NCI-H187 (cell line): ENCODE measurements around the gene NTNG2.
"Not testable (repeated sequence)": the region's sequence is repeated elsewhere in the genome, so short reads cannot be mapped to it uniquely, and the experiment has no call there.

ENCODE experiments used
- DNase-seq, 2 experiments: peaks; one replicate each; lab custom pipeline; 2025; lab: John Stamatoyannopoulos, UW

NTNG2 gene

GRCh38 chr9:132161743-132162184, at the start of gene NTNG2:
TSS of gene NTNG2 (plus strand) at chr9:132162058. CDS start at chr9:132166832, 4,774 bp downstream.
- DNase-seq: no peak

DNA sequence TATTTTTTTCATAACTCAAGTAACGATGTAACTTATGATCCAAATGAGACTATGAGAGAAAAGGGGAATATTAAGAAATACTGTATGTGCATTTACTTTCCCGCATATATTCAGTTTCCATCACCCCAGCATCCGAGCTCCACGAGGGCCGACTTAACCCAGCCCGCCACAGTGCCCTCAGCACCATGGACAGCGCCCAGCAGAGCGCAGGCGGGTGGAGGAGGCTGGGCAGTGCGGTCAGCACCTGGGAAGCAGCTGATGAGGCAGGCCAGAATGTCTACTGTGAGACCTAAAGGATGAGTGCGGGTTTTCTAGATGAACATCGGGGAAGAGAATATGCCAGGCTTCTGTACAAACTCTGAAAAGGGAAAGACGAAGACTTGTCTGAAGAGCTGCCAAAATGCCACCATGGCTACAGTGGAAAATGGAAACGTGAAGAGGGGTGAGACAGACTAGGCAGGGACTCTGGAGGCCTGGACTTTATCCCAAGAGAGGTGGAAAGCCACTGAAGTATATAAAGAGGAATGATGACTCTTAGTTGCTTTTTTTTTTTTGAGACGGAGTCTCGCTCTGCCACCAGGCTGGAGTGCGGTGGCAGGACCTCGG, 47.7 kb upstream of the NTNG2 start:
- DNase-seq: no peak

- DNase-seq: no peak
These were observed 45.3 kb upstream of the NTNG2 start for GRCh38 chr9:132116583-132116982.

GRCh38 chr9:132117694-132118093, 44.2 kb upstream of the NTNG2 start:
- no peak for DNase-seq

GRCh38 chr9:132121021-132121420, 40.8 kb upstream of the NTNG2 start:
- no peak for DNase-seq

GRCh38 chr9:132124800-132125199, 37.1 kb upstream of the NTNG2 start:
- no peak for DNase-seq

- no peak for DNase-seq
These were observed 36.5 kb upstream of the NTNG2 start for GRCh38 chr9:132125361-132125760.

DNA sequence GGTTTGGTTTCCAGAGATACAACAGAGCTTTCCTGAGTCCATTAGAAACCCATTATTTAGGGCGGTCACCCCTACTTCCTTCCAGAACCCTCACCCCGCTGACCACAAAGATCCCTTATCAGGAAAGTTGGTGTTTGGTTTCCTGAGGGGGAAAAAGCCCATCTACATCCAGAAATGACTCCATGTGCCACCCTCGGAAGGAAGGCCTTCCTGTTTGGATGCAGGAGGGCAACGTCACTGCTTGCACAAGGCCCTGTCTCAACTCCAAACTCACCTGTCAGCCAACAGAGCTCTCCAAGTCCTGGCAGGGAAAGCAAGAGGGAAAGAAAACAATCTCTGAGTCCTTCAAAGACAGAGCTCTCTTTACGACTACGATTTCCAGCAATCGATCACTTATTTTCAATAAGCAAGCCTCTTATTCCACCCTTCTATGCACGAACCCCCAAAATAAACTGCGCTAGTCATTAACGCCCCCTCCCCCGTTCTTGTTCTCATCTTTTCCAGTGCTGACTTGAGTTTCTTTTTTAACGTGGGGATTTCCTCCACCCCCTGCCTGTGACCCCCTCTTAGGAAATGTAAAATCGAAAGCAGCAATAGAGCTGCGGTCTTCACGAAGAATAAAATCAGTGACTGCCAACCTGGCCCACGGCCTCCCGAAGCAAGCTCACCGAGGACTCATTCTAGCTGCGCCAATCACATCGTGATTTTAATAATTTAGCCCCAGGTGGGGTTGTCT, 35.7 kb upstream of the NTNG2 start:
- no peak for DNase-seq

GRCh38 chr9:132126680-132127236, 35.1 kb upstream of the NTNG2 start:
- DNase-seq: no peak

DNA sequence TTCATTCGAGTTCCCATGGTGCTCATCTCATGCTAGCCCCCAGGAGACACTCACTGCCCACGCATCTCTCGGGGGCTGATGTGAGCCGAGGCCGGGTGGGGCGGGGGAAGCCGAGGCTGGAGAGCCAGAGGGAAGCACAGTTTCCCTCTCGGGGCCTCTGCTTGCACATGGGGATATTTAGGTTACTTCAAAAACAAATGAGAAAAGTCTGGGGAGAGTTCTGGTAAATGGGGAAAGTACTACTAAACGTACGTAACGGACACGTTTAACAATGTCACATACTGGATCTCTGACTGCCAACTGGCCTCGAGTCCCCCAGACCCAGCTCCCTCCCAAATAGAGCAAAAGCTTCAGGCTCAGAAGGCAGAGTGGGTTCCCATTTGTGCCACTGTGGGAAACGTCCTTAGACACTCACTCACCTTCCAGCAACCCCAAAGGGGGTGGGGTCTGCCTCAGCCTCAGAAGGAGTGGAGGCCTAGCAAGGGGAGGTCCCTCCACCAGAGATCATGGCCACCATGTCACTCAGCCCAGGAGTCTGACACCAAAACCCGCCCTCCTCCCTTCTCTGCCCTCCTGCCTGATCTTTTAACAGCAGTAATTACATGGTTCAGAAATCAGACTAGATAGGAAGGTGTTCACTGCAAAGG, 33.8 kb upstream of the NTNG2 start:
- no peak for DNase-seq

GRCh38 chr9:132129535-132129934, 32.3 kb upstream of the NTNG2 start:
- DNase-seq: no peak

- DNase-seq: not testable (repeated sequence)
These were observed 27.8 kb upstream of the NTNG2 start for GRCh38 chr9:132134085-132134484.

DNA sequence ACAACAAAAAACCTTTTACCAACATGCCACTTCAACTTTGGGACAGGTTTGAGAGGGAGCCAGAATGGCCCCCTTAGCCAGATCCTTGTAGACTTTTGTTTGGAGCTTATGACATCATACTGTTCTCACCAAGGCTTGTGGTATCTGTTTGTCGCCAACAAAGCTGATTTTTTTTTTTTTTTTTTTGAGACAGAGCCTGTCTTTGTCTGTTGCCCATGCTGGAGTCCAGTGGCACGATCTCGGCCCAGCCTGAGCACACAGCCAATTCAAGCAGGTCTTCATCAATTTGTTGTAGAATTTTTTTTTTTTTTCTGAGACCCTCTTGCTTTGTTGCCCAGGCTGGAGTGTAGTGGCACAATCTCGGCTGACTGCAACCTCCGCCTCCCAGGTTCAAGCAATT, 26.4 kb upstream of the NTNG2 start:
- DNase-seq: no peak

DNA sequence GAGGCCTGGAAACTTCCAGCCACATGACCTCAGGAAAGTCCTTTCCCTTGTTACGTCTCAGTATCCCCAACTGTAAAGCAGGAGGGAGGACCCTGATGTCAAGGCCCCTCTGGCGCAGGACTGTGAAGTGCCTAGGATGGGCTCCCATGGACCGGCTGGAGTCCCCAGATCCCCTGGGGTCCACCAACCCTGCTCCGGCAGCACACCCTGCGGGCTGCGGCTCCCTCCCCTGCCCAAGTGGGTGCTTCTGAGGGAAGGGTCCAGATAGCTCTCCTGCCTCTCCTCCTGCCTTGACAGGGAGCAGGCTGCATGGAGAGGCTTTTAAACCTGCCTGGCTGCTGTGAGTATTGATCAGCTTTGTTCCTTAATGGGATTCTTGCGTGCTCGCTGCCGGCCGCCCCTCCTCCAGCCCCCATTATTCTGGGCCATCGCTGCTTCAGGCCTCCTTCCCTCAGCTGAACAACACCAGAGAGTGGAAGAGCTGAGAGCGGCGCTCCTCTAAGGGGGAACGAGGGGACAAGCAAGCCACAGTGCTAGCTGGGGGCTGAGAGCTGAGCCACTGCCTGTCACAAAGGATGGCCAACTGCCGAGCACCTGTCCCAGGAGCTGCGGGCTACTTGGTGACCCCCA, 25.6 kb upstream of the NTNG2 start:
- no peak for DNase-seq

DNA sequence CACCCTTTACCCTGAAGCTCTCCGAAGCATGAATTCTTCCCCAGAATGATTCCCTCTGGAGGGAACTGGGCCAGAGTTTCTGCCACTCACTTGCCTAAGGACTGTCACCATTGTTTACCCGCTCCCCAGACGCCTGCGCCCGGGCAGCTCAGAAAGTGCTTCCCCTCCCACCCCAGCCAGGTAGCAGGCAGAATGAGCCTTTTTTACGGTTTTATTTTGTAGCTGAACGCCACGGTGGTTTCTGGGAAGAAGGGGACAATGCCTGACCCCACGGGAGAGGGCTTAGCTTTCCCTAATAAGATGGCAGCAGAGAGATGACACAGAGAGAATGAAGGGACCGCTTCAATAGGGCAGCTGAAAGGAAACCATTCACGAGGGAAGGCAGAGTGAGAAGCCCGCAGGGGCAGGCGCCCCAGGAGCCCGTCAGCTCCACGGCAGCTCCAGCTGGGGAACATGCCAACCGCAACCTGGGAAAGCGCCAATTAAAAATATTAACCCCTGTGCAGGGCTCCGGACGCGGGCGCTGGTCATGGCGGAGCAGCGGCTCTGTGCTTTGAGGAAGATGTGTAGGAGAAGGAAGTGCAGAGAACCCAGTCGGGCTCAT, 20.4 kb upstream of the NTNG2 start:
- DNase-seq: no peak

- DNase-seq: no peak
These were observed 19.8 kb upstream of the NTNG2 start for GRCh38 chr9:132141948-132142594.

DNA sequence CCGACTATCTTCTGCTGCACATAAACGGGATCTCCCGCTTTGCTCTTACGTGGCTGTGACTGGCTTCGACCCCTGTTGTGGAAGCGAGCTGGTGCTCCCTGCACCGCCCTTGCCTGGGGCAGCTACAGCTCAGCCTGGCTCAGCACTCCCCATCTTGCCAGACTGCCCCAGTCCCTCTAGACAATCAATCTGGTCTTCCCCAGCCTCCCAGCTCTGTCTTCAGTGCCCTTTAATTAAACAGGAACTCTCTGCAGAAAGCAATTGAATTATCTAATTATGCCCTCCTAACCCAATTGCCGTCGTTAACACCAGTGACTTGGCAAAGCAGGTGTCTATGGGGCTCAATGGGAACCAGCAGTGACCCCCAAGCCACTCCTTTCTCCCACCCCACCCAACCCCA, 18.9 kb upstream of the NTNG2 start:
- no peak for DNase-seq

GRCh38 chr9:132143359-132143758, 18.5 kb upstream of the NTNG2 start:
- no peak for DNase-seq

DNA sequence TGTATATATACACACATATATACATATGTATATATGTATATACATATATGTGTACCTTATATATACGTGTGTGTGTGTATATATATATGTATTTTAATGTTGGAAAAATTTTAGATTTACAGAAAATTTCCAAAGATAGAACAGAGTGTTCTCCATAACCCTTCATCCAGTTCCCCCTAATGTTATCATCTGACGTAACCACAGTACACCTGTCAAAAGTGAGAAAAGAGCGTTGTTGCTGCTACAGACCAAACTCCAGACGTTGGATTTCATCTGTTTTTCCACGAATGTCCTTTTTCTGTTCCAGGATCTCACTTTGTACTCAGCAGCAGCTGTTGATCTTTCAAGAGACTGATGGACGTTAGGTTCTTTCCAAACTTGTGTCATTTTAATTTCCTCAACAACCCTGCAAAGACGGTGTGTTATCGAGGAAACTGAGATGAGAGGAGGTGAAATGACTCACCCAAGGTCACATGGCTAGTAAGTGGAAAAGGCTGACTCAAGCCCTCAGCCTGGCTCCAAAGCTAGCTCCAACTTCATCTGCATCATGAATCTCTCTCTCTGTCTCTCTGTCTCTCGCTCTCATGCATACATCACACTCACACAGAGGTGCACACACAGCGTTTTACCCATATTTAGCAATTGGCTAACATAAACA, 17.0 kb upstream of the NTNG2 start:
- DNase-seq: no peak

DNA sequence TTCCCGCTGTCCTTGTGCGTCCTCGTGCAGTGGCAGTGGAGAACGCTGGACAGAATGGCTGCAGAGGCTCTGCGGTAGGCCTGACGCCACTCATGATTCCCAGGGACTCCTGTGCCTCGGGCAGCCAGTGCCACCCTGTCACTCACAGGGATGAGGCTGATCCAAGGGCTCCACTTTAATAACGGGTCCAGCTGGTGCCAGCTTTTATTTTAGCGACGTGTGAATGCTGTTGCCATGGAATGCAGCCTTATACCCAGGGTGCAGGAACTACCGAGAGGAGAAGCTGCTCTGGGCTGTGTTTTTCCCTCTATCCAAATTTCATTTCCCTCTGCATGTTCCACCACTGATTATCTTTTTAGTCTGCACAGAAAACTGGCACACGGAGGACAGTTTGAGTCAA, 15.8 kb upstream of the NTNG2 start:
- no peak for DNase-seq

DNA sequence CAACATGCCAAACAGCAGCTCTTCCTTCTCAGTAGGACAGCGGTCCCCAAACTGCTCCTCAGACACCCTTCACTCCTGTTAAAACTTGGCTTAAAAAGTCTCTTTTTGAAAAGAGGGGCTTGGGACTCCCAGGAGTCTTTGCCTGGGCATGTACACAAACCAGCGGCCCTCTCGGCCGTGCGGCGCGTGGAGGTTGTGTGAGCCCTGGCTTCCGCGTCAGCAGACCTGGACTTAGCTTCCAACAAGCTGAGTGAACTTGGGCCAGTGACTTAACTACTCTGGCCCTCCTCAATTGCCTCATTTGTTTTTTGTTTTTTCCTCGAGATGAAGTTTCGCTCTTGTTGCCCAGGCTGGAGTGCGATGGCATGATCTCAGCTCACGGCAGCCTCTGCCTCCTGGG, 15.3 kb upstream of the NTNG2 start:
- no peak for DNase-seq
